HG03565 (cell line): ENCODE data around the gene ADM2.

ENCODE experiments used
- ATAC-seq: cut with Tn5 transposase; IDR thresholded peaks from one replicate; pipeline ENCODE4 v1.9.1; 2021; ENCODE audit warnings: mild to moderate bottlenecking, moderate library complexity; ENCODE audit not compliant: unreplicated experiment

ADM2 gene

GRCh38 chr22:50445071-50445879, 36.1 kb upstream of the ADM2 start:
- ATAC-seq = no peak

GRCh38 chr22:50445880-50446707, 35.2 kb upstream of the ADM2 start:
- no peak for ATAC-seq

- ATAC-seq = no peak
These were observed 34.4 kb upstream of the ADM2 start for GRCh38 chr22:50446708-50447575.

- ATAC-seq = no peak
These were observed 33.5 kb upstream of the ADM2 start for GRCh38 chr22:50447576-50448551.

GRCh38 chr22:50452649-50453048, 28.7 kb upstream of the ADM2 start:
- ATAC-seq = no peak

- ATAC-seq = no peak
These were observed 26.7 kb upstream of the ADM2 start for GRCh38 chr22:50454556-50455075.

GRCh38 chr22:50455201-50455600, 26.1 kb upstream of the ADM2 start:
- ATAC-seq = no peak

GRCh38 chr22:50456026-50456425, 25.3 kb upstream of the ADM2 start:
- ATAC-seq = no peak

- ATAC-seq = no peak
These were observed 24.7 kb upstream of the ADM2 start for GRCh38 chr22:50456466-50457234.

GRCh38 chr22:50459016-50459415, 22.3 kb upstream of the ADM2 start:
- ATAC-seq = no peak

- no peak for ATAC-seq
These were observed 21.7 kb upstream of the ADM2 start for GRCh38 chr22:50459496-50460140.

- no peak for ATAC-seq
These were observed 20.4 kb upstream of the ADM2 start for GRCh38 chr22:50460938-50461337.

- ATAC-seq = no peak
These were observed 19.8 kb upstream of the ADM2 start for GRCh38 chr22:50461536-50461935.

- ATAC-seq = no peak
These were observed 19.3 kb upstream of the ADM2 start for GRCh38 chr22:50461979-50462540.

- no peak for ATAC-seq
These were observed 18.0 kb upstream of the ADM2 start for GRCh38 chr22:50463188-50463900.

- no peak for ATAC-seq
These were observed 16.9 kb upstream of the ADM2 start for GRCh38 chr22:50464451-50464850.

GRCh38 chr22:50465066-50465930, 16.0 kb upstream of the ADM2 start:
- ATAC-seq = no peak
